ENCODE data around the gene SLC35D3. TPM values are rescaled to one million over a fixed set of nuclear protein-coding genes. Genes with fewer than 3 reads are reported as not detected.

SLC35D3 gene
- total and polyA plus RNA-seq, 10 of the 15 experiments (the other 5 are each of a cell fraction or from before 2014, with no cell fraction given), result not detected

DNA sequence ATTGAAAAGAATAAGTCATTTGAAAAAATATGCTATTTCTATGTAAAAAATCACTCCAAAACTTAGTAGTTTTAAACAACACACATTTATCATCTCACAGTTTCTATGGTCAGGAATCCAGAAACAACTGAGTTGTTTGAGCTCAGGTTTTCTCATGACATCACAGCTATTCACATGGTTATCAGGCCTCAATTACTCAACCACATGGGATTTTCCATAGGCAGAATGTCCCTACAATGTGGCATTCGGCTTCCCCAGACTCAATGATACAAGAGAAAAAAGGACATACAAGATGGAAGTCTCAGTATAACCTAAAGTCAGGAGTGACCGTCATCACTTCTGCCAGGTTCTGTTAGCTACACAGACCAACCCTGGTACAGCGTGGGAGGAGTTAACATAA is 3.4 kb upstream of the SLC35D3 start:
- Histone ChIP-seq H3K27me3 (replicated peaks in 1 of 2; ENCODE audit: control insufficient read depth in 2 of 2, insufficient read depth in 2 of 2, low read length in 1 of 2) (peaks cover 13 to 22% of the 10 kb centered on the region in 2 experiments), H3K4me1 (ENCODE audit: control insufficient read depth, insufficient read depth, low read length) (peaks cover 19% of the 10 kb centered on the region), H3K27ac (ENCODE audit: control insufficient read depth, insufficient read depth) (no peak overlapping the region), H3K4me3 (no peak overlapping the region), H2AFZ (ENCODE audit: control insufficient read depth, low read depth, low read length) (no peak overlapping the region), H3K9ac (ENCODE audit: control insufficient read depth, insufficient read depth, low read length) (no peak overlapping the region), H3K9me3 (replicated peaks; ENCODE audit: control insufficient read depth, insufficient read depth, low read length) (no peaks in the 10 kb centered on the region), H3K36me3 (ENCODE audit: control insufficient read depth in 2 of 2, insufficient read depth in 2 of 2, low read length in 1 of 2) (no peaks in the 10 kb centered on the region; a peak in 1 of 4 replicates), H3K79me2 (ENCODE audit: control insufficient read depth, insufficient read depth, low read length) (no peaks in the 10 kb centered on the region), H3K4me2 (ENCODE audit: control insufficient read depth, insufficient read depth) (no peak overlapping the region), H4K20me1 (ENCODE audit: control insufficient read depth, insufficient read depth) (no peaks in the 10 kb centered on the region)
- in situ Hi-C loops (cut with MboI) (no loop called here), intact Hi-C loops (cut with micrococcal nuclease; ENCODE audit: unreplicated experiment) (no loop called here)
- RAD21 ChIA-PET (ENCODE audit: unreplicated experiment), result no interaction called here
- BruUV-seq (replicated peaks), result no TSS peak
- POLR2A ChIA-PET, result interaction anchor here (0.5 kb wide), 1 partner anchor 275 kb away, joined by 4 read pairs; no protein-coding TSS in a partner anchor
- 83% methylated on average over 3 of the region's 3 CpGs for WGBS (ENCODE audit: insufficient coverage, insufficient replicate concordance, low lambda C conversion rate, missing lambda C conversion rate)
- CTCF ChIA-PET, result interaction anchor here (1.2 to 1.3 kb wide), 2 partner anchors 16 to 73 kb away, joined by 3 read pairs; no protein-coding TSS in a partner anchor
- DNase-seq (ENCODE audit: low read depth, low spot score) (no peak), ATAC-seq (no peak), FAIRE-seq (no peak)
- SMC1A ChIA-PET (ENCODE audit: uncharacterized antibody, unreplicated experiment), result interaction anchor here (1.8 to 2.4 kb wide), 2 partner anchors 8 to 273 kb away, joined by 4 to 7 read pairs; no protein-coding TSS in a partner anchor
- no peak for TF ChIP-seq YY1 (IDR thresholded peaks at IDR 0.05; ENCODE audit: low read depth, low read length)
- TF ChIP-seq ZSCAN29 (IDR thresholded peaks at IDR 0.05), result no peak

DNA sequence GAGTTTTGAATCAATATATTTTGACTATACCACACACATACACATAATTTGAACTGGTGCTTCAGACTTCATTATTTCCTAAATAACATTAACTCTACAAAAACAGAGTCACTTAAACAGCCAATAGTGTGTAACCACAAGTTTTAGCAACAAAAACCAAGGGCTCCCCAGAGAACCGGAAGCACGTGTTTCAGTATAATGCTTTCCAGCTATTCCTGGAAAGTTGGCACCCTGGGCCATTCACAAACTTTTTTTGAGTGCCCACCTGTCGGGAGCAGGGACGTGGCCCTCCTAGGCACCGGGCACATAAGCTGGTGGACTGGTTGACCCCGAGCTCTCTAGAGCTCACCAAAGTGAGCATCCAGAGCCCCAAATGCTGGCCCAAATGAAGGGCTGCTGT is 1.9 kb upstream of the SLC35D3 start:
- WGBS (ENCODE audit: insufficient coverage, insufficient replicate concordance, low lambda C conversion rate, missing lambda C conversion rate), result 0% methylated on average over 6 of the region's 6 CpGs
- Histone ChIP-seq H3K9ac (ENCODE audit: control insufficient read depth, insufficient read depth, low read length) (no peak overlapping the region), H3K4me2 (ENCODE audit: control insufficient read depth, insufficient read depth) (peak overlapping the region; percentile 98), H3K4me1 (ENCODE audit: control insufficient read depth, insufficient read depth, low read length) (peaks cover 19% of the 10 kb centered on the region), H3K79me2 (ENCODE audit: control insufficient read depth, insufficient read depth, low read length) (no peaks in the 10 kb centered on the region), H2AFZ (ENCODE audit: control insufficient read depth, low read depth, low read length) (no peak overlapping the region), H3K36me3 (ENCODE audit: control insufficient read depth in 2 of 2, insufficient read depth in 2 of 2, low read length in 1 of 2) (no peaks in the 10 kb centered on the region; a peak in 1 of 4 replicates), H3K9me3 (replicated peaks; ENCODE audit: control insufficient read depth, insufficient read depth, low read length) (no peaks in the 10 kb centered on the region), H3K27me3 (replicated peaks in 1 of 2; ENCODE audit: control insufficient read depth in 2 of 2, insufficient read depth in 2 of 2, low read length in 1 of 2) (peaks cover 16 to 28% of the 10 kb centered on the region in 2 experiments), H3K27ac (ENCODE audit: control insufficient read depth, insufficient read depth) (no peak overlapping the region), H3K4me3 (0 out of 2 replicates have a peak overlapping the region, but pooled peaks have one; percentile 67), H4K20me1 (ENCODE audit: control insufficient read depth, insufficient read depth) (no peaks in the 10 kb centered on the region)
- DNase-seq (ENCODE audit: low read depth, low spot score) (no peak), ATAC-seq (peak; percentile 23), FAIRE-seq (no peak)
- ChIA-PET SMC1A (ENCODE audit: uncharacterized antibody, unreplicated experiment) (interaction anchor here (0.9 to 1.8 kb wide), 3 partner anchors 10 to 276 kb away, joined by 3 to 4 read pairs (median 3); no protein-coding TSS in a partner anchor), RAD21 (ENCODE audit: unreplicated experiment) (no interaction called here), POLR2A (no interaction called here), CTCF (interaction anchor here (0.9 to 1.5 kb wide), 5 partner anchors 11 to 276 kb away, joined by 3 to 6 read pairs (median 3); no protein-coding TSS in a partner anchor)
- in situ Hi-C loops (cut with MboI) (no loop called here), intact Hi-C loops (cut with micrococcal nuclease; ENCODE audit: unreplicated experiment) (loop anchor here (5.0 to 10.0 kb wide), 2 partner anchors 78 to 335 kb away; no protein-coding TSS in a partner anchor)
- no TSS peak for BruUV-seq (replicated peaks)
- TF ChIP-seq SKIL (IDR thresholded peaks at IDR 0.05; ENCODE audit: low read depth, poor library complexity, severe bottlenecking), result no peak
- no peak for TF ChIP-seq NFIC (IDR thresholded peaks at IDR 0.05; ENCODE audit: low read depth, low read length)
- TF ChIP-seq TCF7 (IDR thresholded peaks at IDR 0.05; ENCODE audit: borderline replicate concordance), result no peak
- TF ChIP-seq, protein P1, sequence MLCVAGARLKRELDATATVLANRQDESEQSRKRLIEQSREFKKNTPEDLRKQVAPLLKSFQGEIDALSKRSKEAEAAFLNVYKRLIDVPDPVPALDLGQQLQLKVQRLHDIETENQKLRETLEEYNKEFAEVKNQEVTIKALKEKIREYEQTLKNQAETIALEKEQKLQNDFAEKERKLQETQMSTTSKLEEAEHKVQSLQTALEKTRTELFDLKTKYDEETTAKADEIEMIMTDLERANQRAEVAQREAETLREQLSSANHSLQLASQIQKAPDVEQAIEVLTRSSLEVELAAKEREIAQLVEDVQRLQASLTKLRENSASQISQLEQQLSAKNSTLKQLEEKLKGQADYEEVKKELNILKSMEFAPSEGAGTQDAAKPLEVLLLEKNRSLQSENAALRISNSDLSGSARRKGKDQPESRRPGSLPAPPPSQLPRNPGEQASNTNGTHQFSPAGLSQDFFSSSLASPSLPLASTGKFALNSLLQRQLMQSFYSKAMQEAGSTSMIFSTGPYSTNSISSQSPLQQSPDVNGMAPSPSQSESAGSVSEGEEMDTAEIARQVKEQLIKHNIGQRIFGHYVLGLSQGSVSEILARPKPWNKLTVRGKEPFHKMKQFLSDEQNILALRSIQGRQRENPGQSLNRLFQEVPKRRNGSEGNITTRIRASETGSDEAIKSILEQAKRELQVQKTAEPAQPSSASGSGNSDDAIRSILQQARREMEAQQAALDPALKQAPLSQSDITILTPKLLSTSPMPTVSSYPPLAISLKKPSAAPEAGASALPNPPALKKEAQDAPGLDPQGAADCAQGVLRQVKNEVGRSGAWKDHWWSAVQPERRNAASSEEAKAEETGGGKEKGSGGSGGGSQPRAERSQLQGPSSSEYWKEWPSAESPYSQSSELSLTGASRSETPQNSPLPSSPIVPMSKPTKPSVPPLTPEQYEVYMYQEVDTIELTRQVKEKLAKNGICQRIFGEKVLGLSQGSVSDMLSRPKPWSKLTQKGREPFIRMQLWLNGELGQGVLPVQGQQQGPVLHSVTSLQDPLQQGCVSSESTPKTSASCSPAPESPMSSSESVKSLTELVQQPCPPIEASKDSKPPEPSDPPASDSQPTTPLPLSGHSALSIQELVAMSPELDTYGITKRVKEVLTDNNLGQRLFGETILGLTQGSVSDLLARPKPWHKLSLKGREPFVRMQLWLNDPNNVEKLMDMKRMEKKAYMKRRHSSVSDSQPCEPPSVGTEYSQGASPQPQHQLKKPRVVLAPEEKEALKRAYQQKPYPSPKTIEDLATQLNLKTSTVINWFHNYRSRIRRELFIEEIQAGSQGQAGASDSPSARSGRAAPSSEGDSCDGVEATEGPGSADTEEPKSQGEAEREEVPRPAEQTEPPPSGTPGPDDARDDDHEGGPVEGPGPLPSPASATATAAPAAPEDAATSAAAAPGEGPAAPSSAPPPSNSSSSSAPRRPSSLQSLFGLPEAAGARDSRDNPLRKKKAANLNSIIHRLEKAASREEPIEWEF (IDR thresholded peaks at IDR 0.05; ENCODE audit: insufficient replicate concordance, low read depth, low read length), result no peak
- no peak for TF ChIP-seq CEBPB (IDR thresholded peaks at IDR 0.05; ENCODE audit: borderline replicate concordance in 1 of 2, low read depth in 2 of 2, low read length in 2 of 2)
- TF ChIP-seq CHD1 (IDR thresholded peaks at IDR 0.05; ENCODE audit: low read depth, low read length), result no peak

Measured in GM12878 (cell line).